SK-N-SH (cell line): ENCODE measurements around the gene KRT33B. TPM values are rescaled to one million over a fixed set of nuclear protein-coding genes. Genes with fewer than 3 reads are reported as not detected.

Experiments
- CTCF ChIA-PET: fragments of 300-600, 350-600 bp; formaldehyde crosslinking; extraction: SDS; loops from one replicate; lab custom pipeline; 2021; lab: Yijun Ruan, JAX
- POLR2A ChIA-PET: fragments of 350-600 bp; sonication (Branson Sonifier 250); formaldehyde crosslinking; extraction: SDS; loops from one replicate; lab custom pipeline; 2020; ENCODE audit warnings: antibody characterized with exemption, inconsistent platforms; lab: Yijun Ruan, JAX
- DNase-seq: peaks from one replicate; pipeline ENCODE4 v3.0.0; 2012
- H2AFZ ChIP-seq: fragments of 200-600 bp; sonication (generic); 2 replicates; pipeline ENCODE4 v1.8.1; 2016; ENCODE audit warnings: antibody characterized with exemption, mild to moderate bottlenecking, low read depth
- H3F3A ChIP-seq: fragments of 200-600 bp; sonication (generic); replicated peaks from 2 replicates; pipeline ENCODE3; 2016; ENCODE audit warnings: antibody characterized with exemption, mild to moderate bottlenecking; ENCODE audit not compliant: insufficient read depth
- H3K27ac ChIP-seq, 2 experiments: fragments of 200-500 bp in 1 of 2; fragments of 200-600 bp in 1 of 2; sonication (Bioruptor generic) in 1 of 2; sonication (generic), shearing (Covaris generic) in 1 of 2; 2 replicates each; pipeline versions ENCODE4 v1.5.1 to v1.6.1; 2014 to 2016; ENCODE audit warnings: low read depth in 2 of 2, inconsistent platforms in 1 of 2, low read length in 1 of 2, mild to moderate bottlenecking in 1 of 2, mixed read lengths in 1 of 2
- H3K27me3 ChIP-seq: fragments of 200-600 bp; sonication (generic), shearing (Covaris generic); 2 replicates; pipeline ENCODE4 v1.6.1; 2016; ENCODE audit warnings: mixed run types; ENCODE audit not compliant: insufficient read depth
- H3K36me3 ChIP-seq, 2 experiments: fragments of 200-500 bp in 1 of 2; fragments of 200-600 bp in 1 of 2; sonication (Bioruptor generic) in 1 of 2; sonication (generic) in 1 of 2; replicated peaks in 1 of 2; 2 replicates each; pipeline versions ENCODE3 to v1.5.1; 2014 to 2016; ENCODE audit warnings: low read length in 1 of 2, mild to moderate bottlenecking in 1 of 2; ENCODE audit not compliant: insufficient read depth in 2 of 2, control insufficient read depth in 1 of 2
- H3K4me1 ChIP-seq, 2 experiments: fragments of 200-500 bp in 1 of 2; fragments of 200-600 bp in 1 of 2; sonication (Bioruptor generic) in 1 of 2; sonication (generic), shearing (Covaris generic) in 1 of 2; 2 replicates each; pipeline versions ENCODE4 v1.5.1 to v1.6.1; 2014 to 2016; ENCODE audit warnings: low read depth in 1 of 2, low read length in 1 of 2, mixed run types in 1 of 2; ENCODE audit not compliant: insufficient read depth in 2 of 2, control insufficient read depth in 1 of 2
- H3K4me2 ChIP-seq: fragments of 200-600 bp; sonication (generic), shearing (Covaris generic); 2 replicates; pipeline ENCODE4 v1.6.1; 2017; ENCODE audit warnings: mixed run types
- H3K4me3 ChIP-seq, 2 experiments: fragments of 200-500 bp in 1 of 2; fragments of 200-600 bp in 1 of 2; sonication (Bioruptor generic) in 1 of 2; sonication (generic), shearing (Covaris generic) in 1 of 2; 2 replicates each; pipeline versions ENCODE4 v1.5.1 to v1.8.1; 2014 to 2016; ENCODE audit warnings: low read depth in 2 of 2, inconsistent platforms in 1 of 2, low read length in 1 of 2, mild to moderate bottlenecking in 1 of 2, mixed read lengths in 1 of 2, moderate library complexity in 1 of 2
- H3K79me2 ChIP-seq: fragments of 200-600 bp; sonication (generic); 2 replicates; pipeline ENCODE4 v1.8.1; 2017; ENCODE audit warnings: mild to moderate bottlenecking; ENCODE audit not compliant: insufficient read depth
- H3K9ac ChIP-seq: fragments of 200-600 bp; sonication (generic); 2 replicates; pipeline ENCODE4 v1.6.1; 2017; ENCODE audit warnings: mixed run types
- H3K9me2 ChIP-seq: fragments of 200-600 bp; sonication (generic); 2 replicates; pipeline ENCODE4 v1.6.1; 2017; ENCODE audit warnings: mixed run types
- H3K9me3 ChIP-seq: fragments of 200-600 bp; sonication (generic); 2 replicates; pipeline ENCODE4 v1.6.1; 2017; ENCODE audit warnings: mixed run types, mild to moderate bottlenecking, moderate library complexity
- H4K20me1 ChIP-seq: fragments of 200-600 bp; sonication (generic); 2 replicates; pipeline ENCODE4 v1.6.1; 2017; ENCODE audit warnings: mild to moderate bottlenecking, mixed run types; ENCODE audit not compliant: insufficient read depth
- EP300 ChIP-seq, 2 experiments: IDR thresholded peaks; 2 replicates each; pipeline versions ENCODE4 v1.4.0 to v1.6.1; 2012; ENCODE audit warnings: borderline replicate concordance in 1 of 2, low read depth in 1 of 2, low read length in 1 of 2
- FOSL2 ChIP-seq: IDR thresholded peaks from 2 replicates; pipeline ENCODE4 v1.4.0; 2012; ENCODE audit warnings: low read depth, mild to moderate bottlenecking, moderate library complexity, borderline replicate concordance
- FOXJ3 ChIP-seq: sonication (generic); formaldehyde crosslinking; IDR thresholded peaks from 2 replicates; pipeline ENCODE4 v1.5.1; 2020; ENCODE audit warnings: mild to moderate bottlenecking, missing genetic modification reagents
- FOXM1 ChIP-seq: IDR thresholded peaks from 2 replicates; pipeline ENCODE4 v1.4.0; 2012; ENCODE audit warnings: low read depth, mild to moderate bottlenecking
- GABPA ChIP-seq: IDR thresholded peaks from 2 replicates; pipeline ENCODE4 v1.4.0; 2012; ENCODE audit warnings: low read depth, mild to moderate bottlenecking
- JUND ChIP-seq: IDR thresholded peaks from 2 replicates; pipeline ENCODE4 v1.4.0; 2012
- MEF2A ChIP-seq: IDR thresholded peaks from 2 replicates; pipeline ENCODE4 v1.4.0; 2012; ENCODE audit warnings: low read depth, borderline replicate concordance
- NRF1 ChIP-seq: IDR thresholded peaks from 2 replicates; pipeline ENCODE4 v1.6.1; 2012; ENCODE audit warnings: low read depth, mild to moderate bottlenecking, low read length
- RCOR1 ChIP-seq: fragments of 150-350 bp; IDR thresholded peaks from 2 replicates; pipeline ENCODE4 v1.6.1; 2017; ENCODE audit warnings: antibody characterized with exemption, low read length
- RXRA ChIP-seq: IDR thresholded peaks from 2 replicates; pipeline ENCODE4 v1.4.0; 2012; ENCODE audit warnings: low read depth, mild to moderate bottlenecking, borderline replicate concordance
- TAF1 ChIP-seq: IDR thresholded peaks from 2 replicates; pipeline ENCODE4 v1.6.1; 2012; ENCODE audit warnings: low read depth, mild to moderate bottlenecking, low read length, moderate library complexity, borderline replicate concordance
- YY1 ChIP-seq: IDR thresholded peaks from 2 replicates; pipeline ENCODE4 v1.4.0; 2012; ENCODE audit warnings: low read depth, mild to moderate bottlenecking
- WGBS: methylation state at CpG from one replicate; pipeline ENCODE4 v1.1.6; 2017; ENCODE audit warnings: low lambda C conversion rate; 5-methylcytosine and 5-hydroxymethylcytosine counted together
- polyA plus RNA-seq, 3 experiments: library from polyadenylated mRNA; depleted of rRNA; stranded (reverse); fragments of >200 nt; gene quantifications; 2 replicates each; pipeline ENCODE4 v1.2.3, GENCODE V29; 2012
- TF ChIP-seq, protein P1 (sequence below): IDR thresholded peaks from 2 replicates; pipeline ENCODE4 v1.4.0; 2012; ENCODE audit warnings: low read depth
- TF ChIP-seq, protein P2 (sequence below): IDR thresholded peaks from 2 replicates; pipeline ENCODE4 v1.4.0; 2012; ENCODE audit warnings: low read depth, borderline replicate concordance
- TF ChIP-seq, protein P3 (sequence below): IDR thresholded peaks from 2 replicates; pipeline ENCODE4 v1.6.1; 2012; ENCODE audit warnings: mild to moderate bottlenecking, low read depth, low read length, moderate library complexity
- TF ChIP-seq, protein P4 (sequence below): IDR thresholded peaks from 2 replicates; pipeline ENCODE4; 2012

KRT33B gene
- polyA plus RNA-seq, 1 of the 3 experiments (the other 2 are of a cell fraction) = 0.08 TPM

DNA sequence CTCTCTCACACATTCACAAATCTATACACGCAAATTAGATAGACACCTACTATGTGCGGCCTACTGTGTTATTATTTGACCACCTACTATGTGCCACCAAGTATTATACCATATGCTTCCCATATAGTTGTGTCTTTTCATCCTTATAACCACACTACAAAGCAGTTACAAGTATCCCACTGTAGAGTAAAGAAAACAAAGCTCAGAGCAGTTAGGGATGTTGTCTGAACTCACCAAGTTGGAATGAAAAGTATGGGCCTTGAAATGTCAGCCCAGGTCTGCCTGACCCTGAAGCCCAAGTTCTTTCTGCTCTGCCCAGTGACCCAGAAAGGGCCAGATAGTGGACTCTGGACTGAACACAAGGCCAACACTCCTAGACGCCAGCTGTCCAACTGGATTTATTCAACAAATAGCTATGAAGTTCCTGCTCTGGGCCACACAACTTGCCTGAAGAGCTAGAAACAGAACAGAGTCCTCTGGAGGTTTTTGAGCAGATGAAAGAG is 46.3 kb upstream of the KRT33B start:
- no peaks in the 10 kb centered on the region for H3K79me2 ChIP-seq
- POLR2A ChIA-PET = no interaction called here
- CTCF ChIA-PET = interaction anchor here (0.8 to 2.9 kb wide), 3 partner anchors 133 to 499 kb away, joined by 3 to 11 read pairs (median 3); no protein-coding TSS in a partner anchor
- TF ChIP-seq FOXJ3 (CRISPR knock-in tag) (no peak), FOXM1 (no peak), NRF1 (no peak), RCOR1 (no peak), MEF2A (no peak), FOSL2 (no peak), TAF1 (no peak), JUND (0 out of 2 replicates have a peak, but pooled peaks have one; percentile 11), YY1 (no peak), GABPA (no peak), RXRA (0 out of 2 replicates have a peak, but pooled peaks have one; percentile 11), EP300 (IDR thresholded peaks at IDR 0.05; ENCODE audit: borderline replicate concordance in 1 of 2, low read depth in 1 of 2, low read length in 1 of 2) (no peak)
- TF ChIP-seq, protein P1, sequence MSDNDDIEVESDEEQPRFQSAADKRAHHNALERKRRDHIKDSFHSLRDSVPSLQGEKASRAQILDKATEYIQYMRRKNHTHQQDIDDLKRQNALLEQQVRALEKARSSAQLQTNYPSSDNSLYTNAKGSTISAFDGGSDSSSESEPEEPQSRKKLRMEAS = no peak
- TF ChIP-seq, protein P2, sequence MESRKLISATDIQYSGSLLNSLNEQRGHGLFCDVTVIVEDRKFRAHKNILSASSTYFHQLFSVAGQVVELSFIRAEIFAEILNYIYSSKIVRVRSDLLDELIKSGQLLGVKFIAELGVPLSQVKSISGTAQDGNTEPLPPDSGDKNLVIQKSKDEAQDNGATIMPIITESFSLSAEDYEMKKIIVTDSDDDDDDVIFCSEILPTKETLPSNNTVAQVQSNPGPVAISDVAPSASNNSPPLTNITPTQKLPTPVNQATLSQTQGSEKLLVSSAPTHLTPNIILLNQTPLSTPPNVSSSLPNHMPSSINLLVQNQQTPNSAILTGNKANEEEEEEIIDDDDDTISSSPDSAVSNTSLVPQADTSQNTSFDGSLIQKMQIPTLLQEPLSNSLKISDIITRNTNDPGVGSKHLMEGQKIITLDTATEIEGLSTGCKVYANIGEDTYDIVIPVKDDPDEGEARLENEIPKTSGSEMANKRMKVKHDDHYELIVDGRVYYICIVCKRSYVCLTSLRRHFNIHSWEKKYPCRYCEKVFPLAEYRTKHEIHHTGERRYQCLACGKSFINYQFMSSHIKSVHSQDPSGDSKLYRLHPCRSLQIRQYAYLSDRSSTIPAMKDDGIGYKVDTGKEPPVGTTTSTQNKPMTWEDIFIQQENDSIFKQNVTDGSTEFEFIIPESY = no peak
- TF ChIP-seq, protein P3, sequence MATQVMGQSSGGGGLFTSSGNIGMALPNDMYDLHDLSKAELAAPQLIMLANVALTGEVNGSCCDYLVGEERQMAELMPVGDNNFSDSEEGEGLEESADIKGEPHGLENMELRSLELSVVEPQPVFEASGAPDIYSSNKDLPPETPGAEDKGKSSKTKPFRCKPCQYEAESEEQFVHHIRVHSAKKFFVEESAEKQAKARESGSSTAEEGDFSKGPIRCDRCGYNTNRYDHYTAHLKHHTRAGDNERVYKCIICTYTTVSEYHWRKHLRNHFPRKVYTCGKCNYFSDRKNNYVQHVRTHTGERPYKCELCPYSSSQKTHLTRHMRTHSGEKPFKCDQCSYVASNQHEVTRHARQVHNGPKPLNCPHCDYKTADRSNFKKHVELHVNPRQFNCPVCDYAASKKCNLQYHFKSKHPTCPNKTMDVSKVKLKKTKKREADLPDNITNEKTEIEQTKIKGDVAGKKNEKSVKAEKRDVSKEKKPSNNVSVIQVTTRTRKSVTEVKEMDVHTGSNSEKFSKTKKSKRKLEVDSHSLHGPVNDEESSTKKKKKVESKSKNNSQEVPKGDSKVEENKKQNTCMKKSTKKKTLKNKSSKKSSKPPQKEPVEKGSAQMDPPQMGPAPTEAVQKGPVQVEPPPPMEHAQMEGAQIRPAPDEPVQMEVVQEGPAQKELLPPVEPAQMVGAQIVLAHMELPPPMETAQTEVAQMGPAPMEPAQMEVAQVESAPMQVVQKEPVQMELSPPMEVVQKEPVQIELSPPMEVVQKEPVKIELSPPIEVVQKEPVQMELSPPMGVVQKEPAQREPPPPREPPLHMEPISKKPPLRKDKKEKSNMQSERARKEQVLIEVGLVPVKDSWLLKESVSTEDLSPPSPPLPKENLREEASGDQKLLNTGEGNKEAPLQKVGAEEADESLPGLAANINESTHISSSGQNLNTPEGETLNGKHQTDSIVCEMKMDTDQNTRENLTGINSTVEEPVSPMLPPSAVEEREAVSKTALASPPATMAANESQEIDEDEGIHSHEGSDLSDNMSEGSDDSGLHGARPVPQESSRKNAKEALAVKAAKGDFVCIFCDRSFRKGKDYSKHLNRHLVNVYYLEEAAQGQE = no peak
- TF ChIP-seq, protein P4, sequence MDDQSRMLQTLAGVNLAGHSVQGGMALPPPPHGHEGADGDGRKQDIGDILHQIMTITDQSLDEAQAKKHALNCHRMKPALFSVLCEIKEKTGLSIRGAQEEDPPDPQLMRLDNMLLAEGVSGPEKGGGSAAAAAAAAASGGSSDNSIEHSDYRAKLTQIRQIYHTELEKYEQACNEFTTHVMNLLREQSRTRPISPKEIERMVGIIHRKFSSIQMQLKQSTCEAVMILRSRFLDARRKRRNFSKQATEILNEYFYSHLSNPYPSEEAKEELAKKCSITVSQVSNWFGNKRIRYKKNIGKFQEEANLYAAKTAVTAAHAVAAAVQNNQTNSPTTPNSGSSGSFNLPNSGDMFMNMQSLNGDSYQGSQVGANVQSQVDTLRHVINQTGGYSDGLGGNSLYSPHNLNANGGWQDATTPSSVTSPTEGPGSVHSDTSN = no peak
- WGBS = 44% methylated on average over 3 of the region's 3 CpGs
- H3K36me3 ChIP-seq = no peaks in the 10 kb centered on the region
- H3K27me3 ChIP-seq = no peaks in the 10 kb centered on the region
- peaks cover 4% of the 10 kb centered on the region for H3F3A ChIP-seq
- H3K9ac ChIP-seq = no peak overlapping the region
- peaks cover 0 to 39% of the 10 kb centered on the region in 2 experiments; a peak in 3 of 4 replicates for H3K4me1 ChIP-seq
- H3K4me2 ChIP-seq = no peak overlapping the region
- H3K27ac ChIP-seq = peak overlapping the region in 1 of 2 experiments; percentile 36; a peak in 1 of 4 replicates
- no peaks in the 10 kb centered on the region for H3K9me2 ChIP-seq
- DNase-seq = no peak
- H3K4me3 ChIP-seq = no peak overlapping the region
- no peaks in the 10 kb centered on the region for H3K9me3 ChIP-seq
- no peaks in the 10 kb centered on the region for H4K20me1 ChIP-seq
- H2AFZ ChIP-seq = no peak overlapping the region
